H1 (cell line): ENCODE data around the gene HSPBAP1. TPM values are rescaled to one million over a fixed set of nuclear protein-coding genes. Genes with fewer than 3 reads are reported as not detected.

Experiments
- KDM5A ChIP-seq: fragments of 200-600 bp; IDR thresholded peaks from 2 replicates; pipeline ENCODE4 v1.7.1; 2012; ENCODE audit warnings: mild to moderate bottlenecking, low read length, inconsistent platforms, mixed read lengths
- SIRT6 ChIP-seq: IDR thresholded peaks from one replicate; pipeline ENCODE4 v1.7.1; 2012; ENCODE audit warnings: low read length, inconsistent platforms
- polyA plus RNA-seq, 7 experiments: library from polyadenylated mRNA; depleted of rRNA in 3 of 7; stranded (reverse) in 5 of 7; unstranded in 2 of 7; fragments of >200 nt in 5 of 7; fragments of 200-250 nt in 2 of 7; gene quantifications; 1 replicate in 5 of 7; 2 replicates in 1 of 7; 4 replicates in 1 of 7; pipeline versions ENCODE4 v1.2.1 to v1.2.3, GENCODE V29; 2011 to 2013; ENCODE audit warnings: missing spikeins in 2 of 7, mixed read lengths in 2 of 7
- total RNA-seq: library from RNA; stranded (reverse); fragmentation: NEBNext Ultra II Directional; extraction: Animal tissue kit (Norgen Biotek cat#: 25700); gene quantifications from 2 replicates; pipeline ENCODE4 v1.2.1, GENCODE V29; 2021

Gene HSPBAP1
- total and polyA plus RNA-seq, 2 of the 8 experiments (the other 6 are each of a cell fraction or from before 2014, with no cell fraction given): 7.5 to 8.3 TPM

DNA sequence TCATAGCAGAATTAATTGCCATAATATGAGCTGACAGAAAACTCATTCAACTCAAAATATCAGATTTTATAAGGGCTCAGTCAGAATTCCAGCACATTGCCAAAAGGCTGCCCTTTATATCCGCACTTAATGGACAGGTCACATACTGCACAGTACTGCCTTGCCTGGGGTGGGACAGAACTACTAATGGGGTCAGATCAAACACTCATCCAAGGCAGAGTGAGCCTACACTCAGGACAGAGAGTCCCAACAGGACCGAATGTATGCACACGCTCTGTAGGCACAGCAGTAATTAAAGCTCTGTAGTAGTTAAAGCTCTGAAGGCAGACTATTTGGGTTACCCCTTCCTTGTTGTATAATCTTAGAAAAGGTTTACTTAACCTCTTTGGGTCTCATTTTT is 27.2 kb downstream of the HSPBAP1 start (continued):
- TF ChIP-seq KDM5A: no peak
- no peak for TF ChIP-seq SIRT6
